Hindlimb muscle (tissue), 1 donor: ENCODE measurements around the gene OR10P1. TPM values are rescaled to one million over a fixed set of nuclear protein-coding genes. Genes with fewer than 3 reads are reported as not detected.

Experiments
- DNase-seq: peaks from one replicate; pipeline ENCODE4 v3.0.0-alpha.2; 2013
- polyA plus RNA-seq: library from polyadenylated mRNA; unstranded; fragments of 120-200 nt; gene quantifications from one replicate; pipeline ENCODE4 v1.2.1, GENCODE V29; 2013; ENCODE audit not compliant: insufficient read length

The OR10P1 gene
- polyA plus RNA-seq, 1 donor, result not detected

DNA sequence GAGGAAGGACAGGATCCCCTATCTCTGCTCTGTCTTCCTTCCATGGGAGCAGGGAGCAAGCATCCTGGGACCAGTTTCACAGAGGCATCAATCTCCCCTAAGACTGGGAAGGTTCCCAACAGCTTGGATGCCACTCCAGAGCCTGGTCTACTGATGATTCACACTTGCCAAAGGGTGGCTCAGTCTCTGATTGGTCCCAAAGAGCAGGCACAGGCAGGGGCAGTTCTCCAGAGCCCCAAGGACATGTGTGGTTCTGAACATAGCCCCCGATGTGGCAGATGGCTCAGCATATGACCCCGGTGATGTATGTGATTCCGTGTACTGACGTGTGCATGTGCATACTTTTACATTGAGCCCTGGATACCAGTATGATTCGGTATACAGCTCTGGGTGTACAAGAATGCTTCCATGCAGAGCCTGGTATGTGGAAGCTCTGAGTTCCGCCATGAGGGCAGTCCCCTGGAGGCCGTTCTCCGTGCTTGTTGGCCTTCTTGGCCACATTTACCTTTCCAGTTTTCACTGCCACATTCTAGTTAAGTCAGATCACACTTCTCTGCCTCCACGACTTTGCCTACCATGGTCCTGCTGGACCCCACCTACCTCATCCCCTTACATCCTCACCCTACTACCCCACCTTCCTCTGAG lies 49.8 kb downstream of the OR10P1 start:
- no peak for DNase-seq

Other genes with a start within 250 kb of the OR10P1 start
- not detected for gene OR6C65, start 236.4 kb upstream of the OR10P1 start, polyA plus RNA-seq
- not detected for gene OR6C76, start 210.6 kb upstream of the OR10P1 start, polyA plus RNA-seq
- not detected for gene OR6C2, start 192.8 kb upstream of the OR10P1 start, polyA plus RNA-seq
- not detected for gene OR6C70, start 166.8 kb upstream of the OR10P1 start, polyA plus RNA-seq
- gene OR6C68, start 144.5 kb upstream of the OR10P1 start, polyA plus RNA-seq, result not detected
- gene OR6C4, start 87.3 kb upstream of the OR10P1 start, polyA plus RNA-seq, result not detected
- not detected for gene OR2AP1, start 64.4 kb upstream of the OR10P1 start, polyA plus RNA-seq
- 466 TPM for gene ITGA7, start 71.0 kb downstream of the OR10P1 start, polyA plus RNA-seq
- gene BLOC1S1, start 79.2 kb downstream of the OR10P1 start, polyA plus RNA-seq, result 109 TPM
- 31.4 TPM for gene RDH5, start 83.5 kb downstream of the OR10P1 start, polyA plus RNA-seq
- 781 TPM for gene CD63, start 92.1 kb downstream of the OR10P1 start, polyA plus RNA-seq
- 17.2 TPM for gene GDF11, start 106.2 kb downstream of the OR10P1 start, polyA plus RNA-seq
- gene SARNP, start 180.8 kb downstream of the OR10P1 start, polyA plus RNA-seq, result 64.9 TPM
- 16.4 TPM for gene ORMDL2, start 181.1 kb downstream of the OR10P1 start, polyA plus RNA-seq
- 23.3 TPM for gene DNAJC14, start 192.7 kb downstream of the OR10P1 start, polyA plus RNA-seq
- 3.8 TPM for gene MMP19, start 206.0 kb downstream of the OR10P1 start, polyA plus RNA-seq